Neutrophil (primary cell): ENCODE results near the gene HOXB9.

Experiments used
- H3K27ac ChIP-seq: fragments of 200-600 bp; sonication (generic); 2 replicates; pipeline ENCODE4 v1.5.1; 2016; ENCODE audit warnings: mild to moderate bottlenecking, moderate library complexity
- H3K27me3 ChIP-seq: fragments of 200-600 bp; sonication (generic); 2 replicates; pipeline ENCODE4 v1.6.0; 2016; ENCODE audit warnings: mild to moderate bottlenecking
- H3K36me3 ChIP-seq: fragments of 200-600 bp; sonication (generic); 2 replicates; pipeline ENCODE4 v1.5.1; 2017
- H3K4me1 ChIP-seq, 2 experiments: fragments of 200-600 bp in 1 of 2; sonication (generic) in 1 of 2; 1 replicate in 1 of 2; 2 replicates in 1 of 2; pipeline versions ENCODE4 v1.5.1 to v1.6.1; 2013 to 2016; ENCODE audit warnings: low read depth in 1 of 2, low read length in 1 of 2, mild to moderate bottlenecking in 1 of 2, moderate library complexity in 1 of 2; ENCODE audit not compliant: control insufficient read depth in 1 of 2, insufficient read depth in 1 of 2
- H3K4me3 ChIP-seq, 2 experiments: fragments of 200-600 bp in 1 of 2; sonication (generic) in 1 of 2; 1 replicate in 1 of 2; 2 replicates in 1 of 2; pipeline ENCODE4 v1.5.1; 2013 to 2016; ENCODE audit warnings: low read depth in 1 of 2, low read length in 1 of 2, mild to moderate bottlenecking in 1 of 2, moderate library complexity in 1 of 2
- H3K9me3 ChIP-seq: fragments of 200-600 bp; sonication (generic); 2 replicates; pipeline ENCODE4 v1.5.1; 2016
- TF ChIP-seq, protein P1 (sequence below): fragments of 200-600 bp; sonication (generic); IDR thresholded peaks from 2 replicates; pipeline ENCODE4 v1.5.1; 2016; ENCODE audit warnings: antibody characterized with exemption

The HOXB9 gene

DNA sequence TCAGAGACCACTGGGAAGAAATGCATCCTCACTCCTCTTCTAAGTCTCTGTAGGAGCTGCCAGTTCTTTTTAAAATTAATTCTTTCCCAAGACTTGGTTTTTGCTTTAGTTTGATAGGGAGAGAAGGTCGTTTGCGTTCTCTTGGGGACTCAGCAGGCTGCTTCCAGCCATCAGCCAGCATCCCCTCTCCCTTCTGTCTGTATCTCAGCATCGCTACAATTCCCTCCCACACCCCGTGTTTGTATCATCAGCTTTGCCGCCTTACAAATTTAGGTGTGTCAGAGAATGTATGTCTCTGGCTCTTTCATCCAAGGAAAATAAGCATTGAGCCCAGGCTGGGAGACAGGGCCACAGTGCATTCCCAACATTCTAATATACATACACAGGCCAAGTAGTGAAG lies 26.8 kb downstream of the HOXB9 start:
- H3K36me3 ChIP-seq = no peaks in the 10 kb centered on the region
- no peak overlapping the region for H3K4me3 ChIP-seq
- TF ChIP-seq, protein P1, sequence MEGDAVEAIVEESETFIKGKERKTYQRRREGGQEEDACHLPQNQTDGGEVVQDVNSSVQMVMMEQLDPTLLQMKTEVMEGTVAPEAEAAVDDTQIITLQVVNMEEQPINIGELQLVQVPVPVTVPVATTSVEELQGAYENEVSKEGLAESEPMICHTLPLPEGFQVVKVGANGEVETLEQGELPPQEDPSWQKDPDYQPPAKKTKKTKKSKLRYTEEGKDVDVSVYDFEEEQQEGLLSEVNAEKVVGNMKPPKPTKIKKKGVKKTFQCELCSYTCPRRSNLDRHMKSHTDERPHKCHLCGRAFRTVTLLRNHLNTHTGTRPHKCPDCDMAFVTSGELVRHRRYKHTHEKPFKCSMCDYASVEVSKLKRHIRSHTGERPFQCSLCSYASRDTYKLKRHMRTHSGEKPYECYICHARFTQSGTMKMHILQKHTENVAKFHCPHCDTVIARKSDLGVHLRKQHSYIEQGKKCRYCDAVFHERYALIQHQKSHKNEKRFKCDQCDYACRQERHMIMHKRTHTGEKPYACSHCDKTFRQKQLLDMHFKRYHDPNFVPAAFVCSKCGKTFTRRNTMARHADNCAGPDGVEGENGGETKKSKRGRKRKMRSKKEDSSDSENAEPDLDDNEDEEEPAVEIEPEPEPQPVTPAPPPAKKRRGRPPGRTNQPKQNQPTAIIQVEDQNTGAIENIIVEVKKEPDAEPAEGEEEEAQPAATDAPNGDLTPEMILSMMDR = no peak
- H3K9me3 ChIP-seq = no peaks in the 10 kb centered on the region
- H3K27ac ChIP-seq = no peak overlapping the region
- H3K27me3 ChIP-seq = peaks cover 100% of the 10 kb centered on the region
- peaks cover 3 to 8% of the 10 kb centered on the region in 2 experiments for H3K4me1 ChIP-seq

DNA sequence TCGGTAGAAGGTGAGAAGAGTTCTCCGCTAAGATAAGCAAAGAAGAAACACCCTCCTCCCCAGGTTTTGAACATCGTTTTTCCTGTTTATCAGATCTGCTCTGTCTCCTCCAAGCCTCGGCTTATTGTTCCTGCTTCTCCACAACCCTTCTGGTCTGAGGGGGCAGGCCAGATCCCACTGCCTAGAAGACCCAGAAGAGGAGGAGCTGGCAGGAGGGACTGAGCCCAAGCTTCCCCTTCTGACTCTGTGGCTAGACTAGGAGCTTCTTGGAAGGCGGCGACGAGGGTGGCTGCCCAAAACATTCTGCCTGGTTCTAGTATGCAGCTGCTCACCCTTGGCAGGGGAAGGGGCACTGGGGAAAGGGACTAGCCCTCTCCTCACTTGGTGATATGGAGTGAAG lies 27.4 kb downstream of the HOXB9 start:
- peaks cover 100% of the 10 kb centered on the region for H3K27me3 ChIP-seq
- H3K27ac ChIP-seq = no peak overlapping the region
- H3K4me3 ChIP-seq = no peak overlapping the region
- H3K9me3 ChIP-seq = no peaks in the 10 kb centered on the region
- H3K36me3 ChIP-seq = no peaks in the 10 kb centered on the region
- TF ChIP-seq, protein P1 = no peak
- H3K4me1 ChIP-seq = peaks cover 6 to 8% of the 10 kb centered on the region in 2 experiments

DNA sequence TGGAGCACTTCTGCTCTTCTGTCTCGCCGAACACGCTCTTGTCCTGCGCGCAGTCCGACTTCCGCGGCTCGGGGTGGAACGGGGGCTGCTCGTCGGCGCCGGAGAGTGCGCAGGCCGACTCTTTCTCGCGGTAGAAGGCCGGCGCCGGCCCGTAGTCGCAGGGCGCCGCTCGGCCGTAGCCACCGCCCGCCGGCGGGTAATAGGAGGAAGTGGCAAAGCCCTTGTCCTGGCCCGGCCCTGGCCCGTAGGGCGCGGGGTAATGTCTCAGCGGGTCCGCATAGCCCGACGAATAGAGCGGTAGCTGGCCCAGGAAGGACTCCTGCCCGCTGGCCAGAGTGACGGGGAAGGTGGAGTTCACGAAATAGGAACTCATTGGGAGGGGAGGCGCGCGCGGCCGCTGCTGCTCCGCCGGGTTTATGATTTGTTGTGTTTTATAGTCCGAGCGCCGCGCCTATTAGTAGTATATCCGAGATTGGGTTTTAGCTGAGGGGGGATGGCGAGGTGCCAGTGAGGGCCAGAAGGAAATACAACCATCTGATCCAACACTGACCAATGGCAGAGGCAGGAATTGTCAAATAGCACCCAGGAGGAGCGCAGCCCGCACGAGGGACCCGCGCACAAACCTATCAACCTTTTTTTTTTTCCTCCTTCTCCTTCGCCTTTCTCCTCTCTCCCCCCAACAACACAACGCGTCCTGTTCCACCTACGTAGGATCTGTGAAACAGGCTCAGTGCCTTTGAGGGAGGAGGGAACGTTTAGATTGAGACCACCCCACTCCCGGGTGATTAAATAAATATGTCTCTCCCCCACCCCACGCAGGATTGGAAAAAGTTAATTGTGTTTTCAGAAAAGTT lies 28.2 kb downstream of the HOXB9 start:
- Histone ChIP-seq H3K4me1 (peaks cover 6 to 15% of the 10 kb centered on the region in 2 experiments), H3K36me3 (no peaks in the 10 kb centered on the region), H3K9me3 (no peaks in the 10 kb centered on the region), H3K27me3 (peaks cover 100% of the 10 kb centered on the region), H3K4me3 (peak overlapping the region in 1 of 2 experiments; percentile 5), H3K27ac (no peak overlapping the region)
- TF ChIP-seq, protein P1 = no peak

DNA sequence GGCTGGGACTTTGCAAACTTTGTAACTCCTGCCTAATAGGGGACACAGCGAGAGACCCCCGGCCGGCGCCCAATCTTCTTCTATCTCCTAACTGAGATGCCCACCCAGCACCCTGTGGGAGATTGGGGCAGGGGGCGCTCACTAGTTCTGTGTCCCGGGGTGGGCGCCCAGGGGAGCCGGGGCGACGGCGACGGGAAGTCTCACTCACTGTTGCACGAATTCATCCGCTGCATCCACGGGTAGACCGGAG lies 28.7 kb downstream of the HOXB9 start:
- Histone ChIP-seq H3K36me3 (no peaks in the 10 kb centered on the region), H3K4me3 (peak overlapping the region in 1 of 2 experiments; percentile 5), H3K27ac (no peak overlapping the region), H3K27me3 (peaks cover 100% of the 10 kb centered on the region), H3K4me1 (peaks cover 6 to 16% of the 10 kb centered on the region in 2 experiments), H3K9me3 (no peaks in the 10 kb centered on the region)
- TF ChIP-seq, protein P1 = no peak

DNA sequence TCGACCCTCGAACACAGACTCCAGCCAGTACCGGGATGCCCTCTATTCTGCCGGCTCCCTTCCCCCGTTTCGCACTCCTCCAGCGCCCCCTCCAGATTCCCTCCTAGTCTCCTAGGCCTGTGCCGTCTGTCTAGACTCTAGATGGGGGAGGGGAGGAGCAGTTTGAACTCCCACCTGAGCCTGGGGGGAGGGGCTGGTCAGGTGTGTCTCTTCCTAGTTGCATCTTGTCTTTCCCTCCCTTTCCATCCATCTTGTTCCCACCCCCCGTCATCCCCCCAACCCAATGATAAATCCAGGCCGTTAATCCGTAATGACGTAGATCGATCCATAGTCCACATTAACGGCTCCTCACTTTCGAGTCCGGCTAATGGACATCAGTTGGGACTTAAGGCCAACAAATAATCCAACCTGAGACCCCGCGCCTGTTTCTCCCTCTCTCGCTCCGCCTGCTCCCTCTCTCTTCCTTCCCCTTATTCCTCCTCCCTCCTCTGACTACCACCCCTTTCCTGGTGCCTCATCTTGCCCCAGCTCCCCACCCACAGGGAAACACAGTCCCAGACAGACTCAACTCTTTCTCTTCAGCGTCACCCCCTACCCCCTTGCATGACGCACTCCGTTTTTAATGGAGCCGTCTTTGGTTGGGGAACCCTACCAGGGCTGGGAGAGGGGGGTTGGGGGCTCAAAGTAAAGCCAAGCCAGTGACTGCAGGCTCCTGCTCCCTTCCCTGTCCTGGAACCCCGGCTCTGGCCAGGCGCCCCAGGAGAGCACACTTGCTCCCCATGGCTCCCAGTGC lies 29.2 kb downstream of the HOXB9 start:
- Histone ChIP-seq H3K27me3 (peaks cover 100% of the 10 kb centered on the region), H3K27ac (no peak overlapping the region), H3K4me1 (peaks cover 6 to 16% of the 10 kb centered on the region in 2 experiments), H3K9me3 (no peaks in the 10 kb centered on the region), H3K4me3 (no peak overlapping the region), H3K36me3 (no peaks in the 10 kb centered on the region)
- TF ChIP-seq, protein P1 = no peak
